ENCODE results near the gene SWAP70.
"Not testable (repeated sequence)": the region's sequence is repeated elsewhere in the genome, so short reads cannot be mapped to it uniquely, and the experiment has no call there.

Gene SWAP70

GRCh38 chr11:9663699-9664275 is at the start of gene SWAP70:
Gene SWAP70 (plus strand): TSS chr11:9664077. CDS start chr11:9664180, 103 bp downstream.
- Mint-ChIP-seq H3K27me3 (peaks cover 33% of the 10 kb centered on the region), H3K9me3 (peaks cover 5% of the 10 kb centered on the region), H3K4me1 (peaks cover 11% of the 10 kb centered on the region), H3K4me3 (peak within 1 kb of the TSS; percentile 86), H3K27ac (peak within 1 kb of the TSS; percentile 30), H3K36me3 (peaks cover 3% of the 10 kb centered on the region)

GRCh38 chr11:9615031-9615451 is 48.8 kb upstream of the SWAP70 start:
- Mint-ChIP-seq H3K4me1 (peaks cover 26% of the 10 kb centered on the region), H3K4me3 (no peak overlapping the region), H3K9me3 (no peaks in the 10 kb centered on the region), H3K27me3 (no peaks in the 10 kb centered on the region), H3K36me3 (no peaks in the 10 kb centered on the region), H3K27ac (no peak overlapping the region)

DNA sequence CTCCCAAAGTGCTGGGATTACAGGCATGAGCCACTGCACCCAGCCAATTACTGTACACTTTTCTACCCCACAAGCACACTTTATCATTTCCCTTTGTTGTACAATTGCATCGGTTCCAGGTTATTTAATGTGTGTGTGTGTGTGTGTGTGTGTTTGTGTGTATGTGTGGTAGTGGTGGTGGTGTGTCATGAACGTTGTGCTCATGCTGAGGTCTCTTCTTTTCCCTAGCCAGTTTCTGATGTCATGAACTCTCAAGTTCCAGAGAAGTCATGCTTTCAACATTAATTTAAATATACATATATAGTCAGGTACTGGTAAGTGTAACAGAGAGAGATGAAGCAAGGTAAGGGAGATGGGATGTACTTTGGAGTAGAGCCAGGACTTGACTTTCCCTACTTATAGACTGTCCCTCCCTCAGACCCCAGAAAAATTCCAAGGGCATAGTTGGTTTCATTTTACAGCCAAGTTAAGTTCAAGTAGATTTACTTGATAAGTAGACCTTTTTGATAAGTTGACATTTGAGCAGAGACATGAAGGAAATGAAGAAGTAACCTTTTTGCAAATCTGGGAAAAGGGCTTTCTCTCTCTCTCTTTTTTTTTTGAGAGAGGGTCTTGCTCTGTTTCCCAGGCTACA is 47.7 kb upstream of the SWAP70 start:
- H3K27ac Mint-ChIP-seq = no peak overlapping the region
- no peaks in the 10 kb centered on the region for H3K36me3 Mint-ChIP-seq
- H3K4me3 Mint-ChIP-seq = no peak overlapping the region
- no peaks in the 10 kb centered on the region for H3K27me3 Mint-ChIP-seq
- peaks cover 26% of the 10 kb centered on the region for H3K4me1 Mint-ChIP-seq
- no peaks in the 10 kb centered on the region for H3K9me3 Mint-ChIP-seq

DNA sequence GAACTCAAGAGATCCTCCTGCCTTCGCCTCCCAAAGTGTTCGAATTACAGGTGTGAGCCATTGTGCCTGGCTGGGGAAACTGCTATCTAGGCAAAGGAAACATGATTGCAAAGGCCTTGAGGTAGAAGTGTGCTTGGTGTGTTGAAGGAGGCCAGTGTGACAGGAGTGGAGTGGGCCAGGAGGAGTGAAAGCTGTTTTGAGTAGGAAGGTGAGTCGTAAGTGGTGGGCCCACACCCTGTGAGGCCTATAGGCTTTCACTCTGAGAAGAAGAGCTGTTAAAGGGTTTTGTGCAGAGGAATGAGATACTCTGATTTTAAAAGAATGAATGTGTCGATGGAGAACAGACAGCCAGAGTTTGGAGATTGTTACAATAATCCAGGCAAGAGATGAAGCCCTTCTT is 47.0 kb upstream of the SWAP70 start:
- Mint-ChIP-seq H3K4me3 (no peak overlapping the region), H3K4me1 (peaks cover 26% of the 10 kb centered on the region), H3K9me3 (no peaks in the 10 kb centered on the region), H3K27ac (no peak overlapping the region), H3K36me3 (no peaks in the 10 kb centered on the region), H3K27me3 (no peaks in the 10 kb centered on the region)

GRCh38 chr11:9617940-9618339 is 45.9 kb upstream of the SWAP70 start:
- no peaks in the 10 kb centered on the region for H3K27me3 Mint-ChIP-seq
- no peaks in the 10 kb centered on the region for H3K36me3 Mint-ChIP-seq
- peaks cover 23% of the 10 kb centered on the region for H3K4me1 Mint-ChIP-seq
- H3K27ac Mint-ChIP-seq = no peak overlapping the region
- no peaks in the 10 kb centered on the region for H3K9me3 Mint-ChIP-seq
- no peak overlapping the region for H3K4me3 Mint-ChIP-seq

DNA sequence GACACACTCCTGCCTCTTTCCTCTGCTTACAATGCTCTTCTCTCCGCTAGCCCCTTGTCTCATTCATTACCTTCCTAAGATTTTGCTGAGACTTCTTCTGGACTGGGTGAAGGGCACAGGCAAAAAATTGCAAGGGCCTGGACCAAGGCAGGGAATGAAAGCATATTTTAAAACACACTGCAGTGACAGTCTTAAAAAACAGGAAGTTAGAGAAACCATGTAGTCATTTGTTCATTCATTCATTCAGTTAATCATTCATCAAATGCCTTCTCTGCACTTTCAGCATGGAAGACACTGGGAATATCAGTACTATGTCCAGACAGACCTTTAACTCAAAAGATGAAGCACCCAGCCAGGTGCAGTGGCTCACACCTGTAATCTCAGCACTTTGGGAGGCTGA is 44.9 kb upstream of the SWAP70 start:
- Mint-ChIP-seq H3K27ac (no peak overlapping the region), H3K4me3 (no peak overlapping the region), H3K27me3 (no peaks in the 10 kb centered on the region), H3K36me3 (no peaks in the 10 kb centered on the region), H3K9me3 (no peaks in the 10 kb centered on the region), H3K4me1 (peaks cover 14% of the 10 kb centered on the region)

GRCh38 chr11:9619971-9620370 is 43.9 kb upstream of the SWAP70 start:
- no peaks in the 10 kb centered on the region for H3K27me3 Mint-ChIP-seq

DNA sequence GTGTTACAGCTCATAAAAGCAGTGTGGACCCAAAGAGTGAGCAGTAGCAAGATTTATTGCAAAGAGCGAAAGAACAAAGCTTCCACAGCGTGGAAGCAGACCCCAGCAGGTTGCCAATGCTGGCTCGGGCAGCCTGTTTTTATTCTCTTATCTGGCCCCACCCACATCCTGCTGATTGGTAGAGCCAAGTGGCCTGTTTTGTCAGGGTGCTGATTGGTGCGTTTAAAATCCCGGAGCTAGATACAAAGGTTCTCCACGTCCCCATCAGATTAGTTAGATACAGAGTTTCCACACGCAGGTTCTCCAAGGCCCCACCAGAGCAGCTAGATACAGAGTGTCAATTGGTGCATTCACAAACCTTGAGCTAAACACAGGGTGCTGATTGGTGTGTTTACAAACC is 41.5 kb upstream of the SWAP70 start:
- H3K9me3 Mint-ChIP-seq, H3K36me3 Mint-ChIP-seq, H3K27me3 Mint-ChIP-seq, H3K27ac Mint-ChIP-seq, H3K4me3 Mint-ChIP-seq, H3K4me1 Mint-ChIP-seq: not testable (repeated sequence)

More at GRCh38 chr11:9619971-9620370, 43.9 kb upstream of the SWAP70 start:
- no peak overlapping the region for H3K27ac Mint-ChIP-seq
- H3K4me3 Mint-ChIP-seq = no peak overlapping the region
- H3K36me3 Mint-ChIP-seq = no peaks in the 10 kb centered on the region
- peaks cover 6% of the 10 kb centered on the region for H3K4me1 Mint-ChIP-seq
- H3K9me3 Mint-ChIP-seq = no peaks in the 10 kb centered on the region

DNA sequence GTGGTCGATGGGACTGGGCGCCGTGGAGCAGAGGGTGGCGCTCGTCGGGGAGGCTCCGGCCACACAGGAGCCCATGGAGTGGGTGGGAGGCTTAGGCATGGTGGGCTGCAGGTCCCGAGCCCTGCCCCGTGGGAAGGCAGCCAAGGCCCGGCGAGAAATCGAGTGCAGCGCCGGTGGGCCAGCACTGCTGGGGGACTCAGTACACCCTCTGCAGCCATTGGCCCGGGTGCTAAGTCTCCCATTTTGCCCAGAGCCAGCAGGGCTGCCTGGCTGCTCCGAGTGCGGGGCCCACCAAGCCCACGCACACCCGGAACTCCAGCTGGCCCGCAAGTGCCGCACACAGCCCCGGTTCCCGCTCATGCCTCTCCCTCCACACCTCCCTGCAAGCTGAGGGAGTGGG is 40.8 kb upstream of the SWAP70 start:
- H3K4me3 Mint-ChIP-seq, H3K27me3 Mint-ChIP-seq, H3K9me3 Mint-ChIP-seq, H3K27ac Mint-ChIP-seq, H3K36me3 Mint-ChIP-seq, H3K4me1 Mint-ChIP-seq: not testable (repeated sequence)

DNA sequence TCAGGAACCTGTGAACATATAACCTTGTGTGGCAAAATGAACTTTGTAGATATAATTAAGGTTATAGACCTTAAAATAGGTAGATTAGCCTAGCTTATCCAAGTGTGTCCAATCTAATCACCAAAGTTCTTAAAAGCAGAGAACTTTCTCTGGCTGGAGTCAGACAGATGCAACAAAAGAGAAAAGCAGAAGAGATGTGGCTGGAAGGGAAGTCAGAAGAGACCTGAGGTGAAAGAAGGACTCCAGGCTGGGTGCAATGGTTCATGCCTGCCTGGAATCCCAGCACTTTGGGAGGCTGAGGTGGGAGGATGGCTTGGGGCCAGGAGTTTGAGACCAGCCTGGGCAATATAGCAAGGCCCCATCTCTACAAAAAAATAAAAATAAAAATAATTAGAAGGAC is 39.4 kb upstream of the SWAP70 start:
- H3K4me3 Mint-ChIP-seq = no peak overlapping the region
- no peaks in the 10 kb centered on the region for H3K4me1 Mint-ChIP-seq
- no peaks in the 10 kb centered on the region for H3K36me3 Mint-ChIP-seq
- peaks cover 1% of the 10 kb centered on the region for H3K27me3 Mint-ChIP-seq
- H3K9me3 Mint-ChIP-seq = no peaks in the 10 kb centered on the region
- H3K27ac Mint-ChIP-seq = no peak overlapping the region

DNA sequence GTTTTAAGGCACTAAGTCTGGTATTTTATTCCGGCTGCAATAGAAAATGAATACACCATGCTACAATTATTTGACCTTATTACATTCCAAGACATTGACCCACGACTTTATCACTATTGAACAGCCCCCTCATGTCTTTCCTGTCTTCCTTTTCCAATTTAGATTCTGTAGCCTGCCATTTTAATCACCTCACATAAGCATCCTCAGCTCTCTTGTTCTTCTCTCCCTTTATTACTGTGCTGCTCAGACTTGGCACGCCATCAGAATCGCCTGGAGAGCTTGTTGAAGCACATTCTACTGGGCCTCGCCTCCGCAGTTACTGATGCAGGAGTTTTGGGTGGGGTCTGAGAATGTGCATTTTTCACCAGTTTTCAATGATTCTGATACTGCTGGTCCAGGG is 38.7 kb upstream of the SWAP70 start:
- Mint-ChIP-seq H3K9me3 (no peaks in the 10 kb centered on the region), H3K27ac (no peak overlapping the region), H3K36me3 (no peaks in the 10 kb centered on the region), H3K27me3 (peaks cover 1% of the 10 kb centered on the region), H3K4me3 (no peak overlapping the region), H3K4me1 (no peaks in the 10 kb centered on the region)

- no peak overlapping the region for H3K27ac Mint-ChIP-seq
- H3K4me1 Mint-ChIP-seq = no peaks in the 10 kb centered on the region
- H3K4me3 Mint-ChIP-seq = no peak overlapping the region
Observed at GRCh38 chr11:9625728-9626127, 38.1 kb upstream of the SWAP70 start.

GRCh38 chr11:9626496-9627394 is 37.1 kb upstream of the SWAP70 start:
- H3K27ac Mint-ChIP-seq = no peak overlapping the region
- H3K4me1 Mint-ChIP-seq = no peaks in the 10 kb centered on the region
- no peak overlapping the region for H3K4me3 Mint-ChIP-seq
- H3K27me3 Mint-ChIP-seq = peaks cover 1% of the 10 kb centered on the region
- no peaks in the 10 kb centered on the region for H3K9me3 Mint-ChIP-seq
- no peaks in the 10 kb centered on the region for H3K36me3 Mint-ChIP-seq

More at GRCh38 chr11:9625728-9626127, 38.1 kb upstream of the SWAP70 start:
- no peaks in the 10 kb centered on the region for H3K36me3 Mint-ChIP-seq
- peaks cover 1% of the 10 kb centered on the region for H3K27me3 Mint-ChIP-seq
- H3K9me3 Mint-ChIP-seq = no peaks in the 10 kb centered on the region

DNA sequence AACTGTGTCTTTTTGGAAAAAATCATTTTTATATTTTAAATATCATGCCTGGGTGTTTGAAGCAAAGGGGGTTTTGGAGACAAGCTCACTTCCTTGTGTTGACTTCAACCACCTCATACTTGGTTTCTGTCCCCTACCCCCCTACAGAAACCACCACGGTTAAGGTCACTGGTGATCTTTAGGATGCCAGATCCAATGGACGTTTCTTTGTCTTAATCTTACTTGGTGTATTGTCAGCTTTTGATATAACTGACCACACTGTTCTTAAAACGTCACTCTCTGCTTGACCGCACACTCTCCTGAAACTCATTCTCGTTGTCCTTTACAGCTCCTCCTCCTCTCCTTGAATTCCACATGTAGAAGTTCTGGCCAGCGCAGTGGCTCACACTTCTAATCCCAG is 34.8 kb upstream of the SWAP70 start:
- peaks cover 1% of the 10 kb centered on the region for H3K27me3 Mint-ChIP-seq
- no peak overlapping the region for H3K27ac Mint-ChIP-seq
- no peak overlapping the region for H3K4me3 Mint-ChIP-seq
- no peaks in the 10 kb centered on the region for H3K9me3 Mint-ChIP-seq
- no peaks in the 10 kb centered on the region for H3K36me3 Mint-ChIP-seq
- no peaks in the 10 kb centered on the region for H3K4me1 Mint-ChIP-seq

DNA sequence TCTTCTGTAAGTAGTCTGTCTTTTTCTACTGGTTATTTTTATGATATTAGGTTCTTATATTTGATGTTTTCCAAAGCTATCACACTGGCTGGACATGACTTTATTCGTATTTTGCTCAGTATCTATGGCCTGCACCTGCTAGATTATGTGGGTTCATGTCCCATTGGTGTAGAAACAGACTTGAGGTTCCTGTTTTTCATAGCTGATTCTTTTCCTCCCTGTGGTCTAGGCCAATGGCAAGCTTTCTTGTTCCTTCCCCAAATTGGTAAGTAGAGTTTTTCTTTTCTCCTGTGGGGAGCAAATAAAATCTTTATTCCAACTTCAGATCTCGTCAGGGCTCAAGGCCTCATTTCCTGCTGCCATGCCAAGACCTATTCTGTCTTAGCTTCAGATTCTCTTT is 30.2 kb upstream of the SWAP70 start:
- Mint-ChIP-seq H3K27me3 (no peaks in the 10 kb centered on the region), H3K36me3 (no peaks in the 10 kb centered on the region), H3K4me1 (no peaks in the 10 kb centered on the region), H3K4me3 (no peak overlapping the region), H3K27ac (no peak overlapping the region), H3K9me3 (no peaks in the 10 kb centered on the region)

DNA sequence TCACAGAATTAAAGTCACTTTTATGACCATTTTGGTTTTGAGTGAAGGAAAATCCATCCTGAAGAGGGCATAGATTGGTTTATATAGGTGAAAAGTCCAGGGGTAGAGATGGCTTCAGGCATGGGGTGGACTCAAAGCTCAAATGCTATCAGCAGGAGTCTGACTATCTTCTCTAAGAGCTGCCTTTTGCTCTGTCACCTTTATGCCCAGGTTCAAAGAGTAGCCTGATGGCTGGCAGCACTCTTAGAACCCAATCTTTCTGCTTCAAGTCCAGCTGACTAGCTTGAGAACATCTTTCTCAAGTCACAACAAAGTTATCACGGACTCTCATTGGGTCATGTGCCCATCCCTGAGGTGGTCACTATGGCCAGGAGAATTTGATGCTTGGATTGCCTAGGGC is 27.2 kb upstream of the SWAP70 start:
- H3K4me3 Mint-ChIP-seq = no peak overlapping the region
- H3K36me3 Mint-ChIP-seq = no peaks in the 10 kb centered on the region
- H3K27me3 Mint-ChIP-seq = no peaks in the 10 kb centered on the region
- no peak overlapping the region for H3K27ac Mint-ChIP-seq
- H3K4me1 Mint-ChIP-seq = no peaks in the 10 kb centered on the region
- no peaks in the 10 kb centered on the region for H3K9me3 Mint-ChIP-seq
